GM19025 (cell line): ENCODE measurements around the gene F2R.
"Not testable (repeated sequence)": the region's sequence is repeated elsewhere in the genome, so short reads cannot be mapped to it uniquely, and the experiment has no call there.

Source experiments
- ATAC-seq: cut with Tn5 transposase; IDR thresholded peaks from one replicate; pipeline ENCODE4 v1.9.1; 2021; ENCODE audit warnings: mild to moderate bottlenecking, low read depth, moderate library complexity; ENCODE audit not compliant: unreplicated experiment

The F2R gene

DNA sequence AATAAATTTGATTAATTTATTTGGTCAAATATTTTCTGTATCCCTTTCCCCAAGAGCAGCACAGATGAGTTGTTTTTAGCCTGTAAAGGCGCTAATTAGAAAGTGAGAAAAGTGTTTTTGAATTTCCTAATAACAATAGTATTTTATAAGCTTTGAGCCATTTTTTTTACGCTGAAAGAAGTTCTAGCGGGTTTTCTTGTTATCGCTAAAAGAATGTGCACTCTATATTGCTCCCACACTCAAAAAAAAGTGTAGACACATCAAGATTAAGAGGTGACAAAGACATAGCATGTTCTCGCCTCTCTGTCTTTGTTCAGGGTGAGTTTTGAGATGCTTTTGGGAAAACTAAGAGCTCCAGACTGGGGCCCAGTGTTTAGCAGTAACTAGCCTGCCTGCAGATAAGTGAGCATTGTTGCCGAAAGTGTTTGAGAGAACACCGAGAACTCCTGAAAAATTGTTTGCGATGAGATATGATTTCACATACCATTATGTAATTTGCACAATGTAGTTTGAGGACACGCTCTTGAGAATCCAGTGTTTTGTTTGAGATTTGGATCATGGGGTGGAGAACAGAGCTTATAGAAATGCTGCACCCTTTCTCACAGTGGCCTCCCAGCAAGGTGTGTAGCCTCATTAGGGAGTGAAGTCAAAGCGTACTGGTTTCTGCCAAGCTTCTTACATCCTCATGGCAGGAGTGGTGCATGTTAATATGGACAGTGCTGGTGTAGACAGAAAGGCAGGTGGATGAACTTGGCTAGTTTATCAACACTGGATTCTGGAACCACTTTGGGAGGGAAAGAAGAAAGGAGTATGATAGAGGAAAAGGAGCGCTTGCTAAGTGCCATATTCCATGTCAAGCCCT is 1.5 kb downstream of the F2R start:
- no peak for ATAC-seq

DNA sequence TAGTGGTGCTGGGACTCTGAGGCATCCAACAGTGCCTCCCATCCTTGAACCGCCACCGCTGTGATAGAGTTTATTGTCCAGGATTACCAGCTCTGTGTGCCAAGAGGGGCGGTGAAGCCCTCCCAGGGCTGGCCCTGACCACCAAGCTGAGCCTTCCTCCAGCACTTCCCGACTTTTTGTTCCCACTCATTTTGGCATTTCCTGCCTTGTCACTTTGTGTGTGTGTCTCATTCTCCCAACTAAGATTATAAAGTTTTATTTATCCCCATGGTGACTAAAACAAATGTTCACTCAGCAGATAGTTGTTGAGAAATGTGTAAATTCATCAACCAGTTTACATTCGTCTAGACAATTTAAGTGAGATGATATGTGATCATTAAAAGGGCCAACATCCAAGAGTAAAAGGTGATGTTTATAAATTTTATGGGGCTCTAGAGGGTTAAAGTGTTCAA is 2.5 kb downstream of the F2R start:
- no peak for ATAC-seq

DNA sequence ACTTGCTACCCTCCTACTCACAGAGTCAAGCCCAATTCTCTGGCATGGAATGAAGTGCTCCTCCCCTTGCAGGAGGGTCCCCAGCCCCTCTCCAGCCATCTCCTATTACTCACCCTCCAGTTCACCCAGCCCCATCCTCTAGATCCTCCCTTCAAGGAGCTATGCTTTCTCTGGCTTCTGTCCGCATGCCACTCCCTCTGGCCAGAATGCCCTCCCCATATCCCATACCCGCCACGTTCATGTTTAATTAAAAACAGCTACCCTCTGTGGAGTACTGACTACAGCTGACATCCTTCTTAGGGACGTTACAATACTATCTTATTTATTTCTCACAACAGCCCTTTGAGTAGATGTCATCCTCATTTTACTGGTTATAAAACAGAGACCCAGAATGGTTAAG is 3.0 kb downstream of the F2R start:
- ATAC-seq = no peak

DNA sequence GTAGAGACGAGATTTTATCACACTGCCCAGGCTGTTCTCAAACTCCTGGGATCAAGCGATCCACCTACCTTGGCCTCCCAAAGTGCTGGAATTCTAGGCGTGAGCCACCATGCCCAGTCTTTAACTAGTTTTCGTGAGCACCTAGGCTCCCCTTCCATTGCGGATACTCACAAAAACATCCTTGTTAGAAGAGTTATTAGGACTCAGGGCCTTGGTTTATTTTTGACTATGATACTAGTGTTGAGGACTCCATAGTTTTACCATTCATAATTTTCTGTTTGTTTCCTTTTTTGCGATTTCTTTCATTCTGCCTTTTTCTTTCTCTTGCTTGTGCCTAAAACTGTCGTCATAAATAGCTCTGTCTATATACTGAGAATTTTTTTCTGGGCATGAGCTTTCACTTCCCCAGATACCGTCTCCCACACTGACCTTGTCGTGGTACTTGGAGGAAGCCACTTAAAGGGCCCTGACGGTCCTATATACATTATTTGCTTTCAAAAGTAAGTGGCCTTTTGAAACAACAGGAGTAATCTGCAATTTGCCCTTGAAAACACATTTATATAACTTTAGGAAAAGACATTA is 5.2 kb downstream of the F2R start:
- peak; percentile 88 for ATAC-seq

DNA sequence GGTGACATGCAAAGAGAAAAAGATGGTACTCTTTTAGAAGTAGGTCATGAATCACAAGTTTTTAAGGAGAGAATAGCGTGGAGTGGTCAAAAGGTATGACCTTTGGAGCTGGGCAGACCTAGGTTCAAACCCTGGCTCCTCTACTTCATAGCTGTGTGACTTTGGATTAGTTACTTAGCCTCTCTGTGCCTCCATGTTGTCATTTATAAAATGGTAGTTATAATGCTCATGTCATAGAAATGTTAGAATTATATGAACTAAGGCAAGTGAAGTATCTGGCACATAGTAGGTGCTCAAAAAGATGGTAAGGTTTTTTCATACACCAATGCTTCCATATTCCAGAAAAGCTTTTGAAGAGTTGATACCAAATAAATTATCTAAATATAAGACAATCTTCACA is 7.3 kb downstream of the F2R start:
- no peak for ATAC-seq

DNA sequence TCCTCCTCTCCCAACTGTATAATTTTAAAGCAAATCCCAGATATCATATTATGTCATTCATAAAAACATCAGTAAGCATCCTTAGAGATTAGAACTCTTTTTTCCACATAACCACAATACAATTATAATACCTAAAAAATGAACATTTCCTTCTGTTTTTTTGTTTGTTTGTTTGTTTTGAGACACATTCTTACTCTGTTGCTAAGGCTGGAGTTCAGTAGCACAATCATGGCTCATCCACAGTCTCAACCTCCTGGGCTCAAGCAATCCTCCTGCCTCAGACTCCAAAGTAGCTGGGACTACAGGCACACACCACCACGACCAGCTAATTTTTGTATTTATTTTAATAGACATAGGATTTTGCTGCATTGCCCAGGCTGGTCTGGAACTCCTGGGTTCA is 8.0 kb downstream of the F2R start:
- ATAC-seq = no peak

DNA sequence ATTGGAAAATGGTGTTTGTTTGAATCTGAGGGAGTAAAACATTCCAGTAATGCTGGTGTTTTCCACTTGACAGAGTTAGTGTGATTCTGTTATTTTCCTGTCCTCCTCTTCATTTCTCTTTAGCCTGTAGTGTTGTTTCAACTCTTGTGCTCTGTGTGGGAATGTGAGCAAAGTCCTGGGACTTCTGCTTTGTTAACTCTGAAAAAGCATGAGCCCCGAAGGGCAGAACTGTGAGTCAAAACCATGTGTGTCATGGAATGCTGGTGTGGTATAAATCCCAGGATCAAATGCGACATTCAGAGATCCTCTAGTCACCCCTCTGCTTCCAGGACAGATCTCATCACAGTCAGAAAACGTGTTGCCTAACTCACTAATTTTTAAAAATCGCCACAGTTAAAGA is 8.9 kb downstream of the F2R start:
- ATAC-seq = no peak

DNA sequence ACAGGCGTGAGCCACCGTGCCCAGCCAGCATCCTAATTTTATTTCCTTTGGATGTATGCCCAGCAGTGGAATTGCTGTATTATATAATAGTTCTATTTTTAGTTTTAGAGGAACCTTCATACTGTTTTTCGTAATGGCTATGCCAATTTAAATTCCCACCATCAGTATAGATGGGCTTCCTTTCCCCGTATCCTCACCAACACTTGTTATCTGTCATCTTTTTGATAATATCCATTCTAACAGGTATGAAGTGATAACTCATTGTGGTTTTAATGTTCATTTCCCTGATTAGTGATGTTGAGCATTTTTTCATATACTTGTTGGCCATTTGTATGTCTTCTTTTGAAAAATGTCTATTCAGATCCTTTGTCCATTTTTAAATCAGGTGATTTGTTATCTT is 13.0 kb downstream of the F2R start:
- ATAC-seq = no peak

DNA sequence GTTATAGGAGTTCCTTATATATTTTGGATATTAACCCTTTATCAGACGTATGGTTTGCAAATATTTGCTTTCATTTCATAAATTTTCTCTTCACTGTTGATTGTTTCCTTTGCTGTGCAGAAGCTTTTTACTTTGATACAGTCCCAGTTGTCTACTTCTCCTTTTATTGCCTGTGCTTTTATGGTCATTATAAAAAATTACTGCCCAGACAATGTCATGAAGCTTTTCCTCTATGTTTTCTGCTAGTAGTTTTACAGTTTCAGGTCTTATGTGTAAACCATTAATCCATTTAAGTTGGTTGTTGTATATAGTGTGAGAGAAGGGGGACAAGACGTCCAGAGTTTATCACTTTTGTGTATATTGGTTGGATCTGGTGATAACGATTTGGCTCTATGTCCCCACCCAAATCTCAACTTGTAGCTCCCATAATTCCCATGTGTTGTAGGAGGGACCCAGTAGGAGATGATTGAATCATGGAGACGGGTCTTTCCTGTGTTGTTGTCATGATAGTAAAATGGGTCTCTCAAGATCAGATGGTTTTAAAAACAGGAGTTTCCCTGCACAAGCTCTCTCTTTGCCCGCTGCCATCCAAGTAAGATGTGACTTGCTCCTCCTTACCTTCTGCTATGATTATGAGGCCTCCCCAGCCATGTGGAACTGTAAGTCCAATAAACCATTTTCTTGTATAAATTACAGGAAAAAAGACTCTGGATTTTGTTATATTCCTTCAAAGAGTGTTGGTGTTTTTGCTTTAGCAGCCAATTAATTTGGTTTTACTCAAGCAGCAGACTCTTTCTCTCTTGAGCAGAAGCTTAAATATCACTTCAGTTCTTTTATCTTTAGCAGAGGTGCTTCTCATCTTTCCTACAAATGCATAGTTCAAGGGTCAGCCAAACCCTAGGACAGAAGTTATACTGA is 13.7 kb downstream of the F2R start:
- no peak for ATAC-seq

DNA sequence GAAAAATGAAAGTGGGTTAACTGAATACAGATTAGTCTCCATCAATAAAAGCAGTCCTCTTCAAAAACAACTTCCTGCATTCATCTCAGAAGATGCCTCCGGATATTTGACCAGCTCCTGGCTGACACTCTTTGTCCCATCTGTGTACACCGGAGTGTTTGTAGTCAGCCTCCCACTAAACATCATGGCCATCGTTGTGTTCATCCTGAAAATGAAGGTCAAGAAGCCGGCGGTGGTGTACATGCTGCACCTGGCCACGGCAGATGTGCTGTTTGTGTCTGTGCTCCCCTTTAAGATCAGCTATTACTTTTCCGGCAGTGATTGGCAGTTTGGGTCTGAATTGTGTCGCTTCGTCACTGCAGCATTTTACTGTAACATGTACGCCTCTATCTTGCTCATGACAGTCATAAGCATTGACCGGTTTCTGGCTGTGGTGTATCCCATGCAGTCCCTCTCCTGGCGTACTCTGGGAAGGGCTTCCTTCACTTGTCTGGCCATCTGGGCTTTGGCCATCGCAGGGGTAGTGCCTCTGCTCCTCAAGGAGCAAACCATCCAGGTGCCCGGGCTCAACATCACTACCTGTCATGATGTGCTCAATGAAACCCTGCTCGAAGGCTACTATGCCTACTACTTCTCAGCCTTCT is 16.6 kb downstream of the F2R start:
- ATAC-seq = no peak

DNA sequence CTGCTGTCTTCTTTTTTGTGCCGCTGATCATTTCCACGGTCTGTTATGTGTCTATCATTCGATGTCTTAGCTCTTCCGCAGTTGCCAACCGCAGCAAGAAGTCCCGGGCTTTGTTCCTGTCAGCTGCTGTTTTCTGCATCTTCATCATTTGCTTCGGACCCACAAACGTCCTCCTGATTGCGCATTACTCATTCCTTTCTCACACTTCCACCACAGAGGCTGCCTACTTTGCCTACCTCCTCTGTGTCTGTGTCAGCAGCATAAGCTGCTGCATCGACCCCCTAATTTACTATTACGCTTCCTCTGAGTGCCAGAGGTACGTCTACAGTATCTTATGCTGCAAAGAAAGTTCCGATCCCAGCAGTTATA is 17.1 kb downstream of the F2R start:
- peak; percentile 82 for ATAC-seq

DNA sequence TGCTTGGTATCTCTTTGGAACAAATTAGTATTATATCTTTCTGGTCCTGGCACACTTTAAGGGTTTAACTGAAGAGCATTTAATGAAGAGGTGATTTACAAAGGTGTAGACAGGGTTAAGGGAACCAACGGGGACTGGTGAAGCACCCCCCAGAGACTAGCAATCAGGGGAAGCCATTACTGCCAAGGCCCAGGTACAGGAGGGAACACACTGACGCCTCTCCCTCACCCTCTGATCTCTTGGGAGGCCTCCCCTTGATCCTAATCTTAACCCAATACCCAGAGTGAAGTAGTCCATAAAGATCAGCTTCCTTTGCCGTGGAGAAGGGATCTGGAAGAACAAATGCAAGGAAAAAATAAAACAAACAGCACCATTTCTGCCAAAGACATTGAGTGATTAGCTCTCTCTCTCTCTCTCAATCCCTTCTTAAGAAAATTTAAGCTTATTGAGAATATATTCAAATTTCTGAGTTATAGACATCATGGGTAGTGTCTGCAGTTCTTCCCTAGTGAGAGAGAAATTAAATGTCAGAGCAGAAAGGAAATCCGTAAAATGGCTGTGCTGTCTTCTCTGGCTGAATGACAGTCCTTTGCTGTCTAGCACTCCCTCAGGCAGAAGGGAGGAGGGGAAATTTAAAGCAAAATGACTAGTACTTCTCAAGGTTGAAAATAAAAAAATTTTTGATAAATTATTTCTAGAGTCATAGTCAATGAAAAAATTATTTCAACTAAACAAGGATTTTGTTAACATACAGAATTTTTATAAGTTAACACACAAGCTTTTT is 20.0 kb downstream of the F2R start:
- ATAC-seq = no peak

DNA sequence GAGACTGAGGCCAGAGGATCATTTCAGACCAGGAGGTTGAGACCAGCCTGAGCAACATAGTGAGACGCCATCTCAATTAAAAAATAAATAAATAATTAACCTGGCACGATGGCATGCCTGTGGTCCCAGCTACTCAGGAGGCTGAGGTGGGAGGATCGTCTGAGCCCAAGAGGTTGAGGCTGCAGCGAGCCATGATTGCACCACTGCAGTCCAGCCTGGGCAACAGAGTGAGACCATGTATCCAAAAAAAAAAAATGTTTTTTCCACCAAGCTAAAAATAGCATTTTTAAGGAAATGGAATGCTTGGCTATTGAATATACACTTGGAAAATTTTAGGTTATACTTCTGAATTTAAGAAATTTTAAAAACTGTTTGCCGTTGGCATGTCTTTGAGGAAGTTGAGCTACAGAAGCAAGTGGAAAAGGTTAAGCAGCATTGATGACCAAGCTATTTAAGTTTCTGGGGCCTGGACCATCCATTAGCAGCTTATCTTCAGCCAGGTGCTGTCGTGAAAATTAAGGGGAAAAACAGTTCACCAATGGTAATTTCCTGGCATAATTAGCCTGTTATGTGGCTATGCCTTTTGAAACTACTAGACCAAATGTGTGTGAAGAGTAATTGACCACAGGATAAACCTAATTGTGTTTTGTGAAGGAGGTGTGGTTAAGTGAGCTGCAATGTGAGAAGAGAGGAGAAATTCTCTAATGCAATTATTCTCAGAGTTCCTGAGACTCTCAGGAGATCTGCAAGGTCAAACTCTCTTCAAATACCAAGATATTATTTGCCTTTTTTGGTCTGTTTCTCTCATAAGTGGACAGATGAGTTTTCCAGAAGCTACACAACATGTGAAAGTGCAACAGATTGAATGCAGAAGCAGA is 21.0 kb downstream of the F2R start:
- ATAC-seq = peak; percentile 23

DNA sequence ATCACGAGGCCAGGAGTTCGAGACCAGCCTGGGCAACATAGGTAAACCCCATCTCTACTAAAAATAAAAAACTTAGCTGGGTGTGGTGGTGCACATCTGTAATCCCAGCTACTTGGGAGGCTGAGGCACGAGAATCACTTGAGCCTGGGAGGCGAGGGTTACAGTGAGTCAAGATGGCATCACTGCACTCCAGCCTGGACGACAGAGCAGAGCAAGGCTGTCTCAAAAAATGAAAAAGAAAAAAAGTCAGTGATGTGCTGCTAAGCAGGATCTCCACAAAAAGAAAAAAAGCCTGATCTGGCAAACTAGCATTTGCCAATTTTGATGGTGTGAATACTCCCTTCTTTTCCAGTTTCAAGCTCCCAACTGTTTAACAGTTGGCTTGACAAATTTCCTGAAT is 21.9 kb downstream of the F2R start:
- no peak for ATAC-seq

DNA sequence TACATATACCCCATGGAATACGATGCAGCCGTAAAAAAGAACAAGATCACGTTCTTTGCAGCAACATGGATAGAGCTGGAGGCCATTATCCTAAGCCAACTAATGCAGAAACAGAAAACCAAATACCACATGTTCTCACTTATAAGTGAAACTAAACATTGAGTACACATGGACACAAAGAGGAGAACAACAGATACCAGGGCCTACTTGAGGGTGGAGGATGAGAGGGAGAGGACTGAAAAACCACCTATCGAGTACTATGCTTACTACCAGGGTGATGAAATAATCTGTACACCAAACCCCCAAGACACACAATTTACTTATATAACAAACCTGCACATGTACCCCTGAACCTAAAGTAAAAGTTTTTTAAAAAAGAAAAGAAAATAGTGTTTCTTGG is 25.6 kb downstream of the F2R start:
- not testable (repeated sequence) for ATAC-seq

DNA sequence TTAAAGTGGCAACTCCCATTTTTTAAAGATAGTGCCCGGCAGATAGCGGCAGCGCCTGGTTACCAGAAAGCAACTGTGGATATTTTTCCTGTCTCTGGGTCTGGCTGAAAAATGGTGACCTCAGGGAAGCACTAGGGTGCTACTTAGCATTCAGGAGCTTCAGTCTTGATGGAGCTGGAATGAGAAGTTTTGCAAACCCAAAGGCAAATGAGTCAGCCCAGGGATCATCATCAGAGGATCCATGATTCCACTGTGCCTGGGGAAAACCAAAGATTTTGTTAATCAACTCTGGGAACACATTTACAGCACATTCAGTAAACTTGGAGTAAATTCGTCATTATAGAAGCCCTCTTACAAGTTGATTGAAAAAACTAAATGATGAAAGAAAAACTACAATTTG is 26.7 kb downstream of the F2R start:
- no peak for ATAC-seq

DNA sequence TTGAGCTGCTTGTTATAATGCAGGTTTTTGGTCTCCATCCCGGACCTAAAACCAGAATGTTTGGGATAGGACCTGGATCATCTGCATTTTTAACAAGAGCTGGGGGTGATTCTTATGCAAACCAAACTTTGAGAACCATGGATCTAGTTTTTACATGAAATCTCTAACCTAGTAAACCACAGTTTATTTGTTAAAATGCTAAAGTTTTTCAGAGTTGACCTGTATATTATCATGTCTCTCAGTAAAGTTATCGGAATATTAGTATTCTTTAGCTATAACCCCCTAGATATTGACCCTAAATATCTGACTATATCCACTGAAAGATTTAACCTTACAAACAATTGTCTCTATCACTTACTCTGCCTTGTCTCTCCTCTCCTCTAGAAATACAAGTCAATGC is 28.7 kb downstream of the F2R start:
- ATAC-seq = no peak

DNA sequence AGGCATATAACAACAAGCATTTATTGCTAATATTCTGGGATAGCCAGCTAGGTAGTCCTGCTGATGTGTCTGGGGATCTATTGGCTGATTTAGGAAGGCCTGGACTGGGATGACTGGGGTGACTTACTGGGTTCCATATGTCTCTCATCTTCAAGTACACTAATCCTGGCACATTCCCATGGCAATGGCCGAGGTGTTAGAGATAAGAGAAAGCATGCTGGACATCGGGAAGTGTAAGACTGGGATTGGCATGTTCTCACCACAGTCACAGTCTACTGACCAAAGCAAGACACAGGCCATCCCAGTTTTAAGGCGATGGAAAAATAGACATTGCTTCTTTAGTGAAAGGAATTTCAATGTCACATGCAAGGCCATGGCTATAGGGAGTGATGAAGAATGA is 29.7 kb downstream of the F2R start:
- no peak for ATAC-seq

DNA sequence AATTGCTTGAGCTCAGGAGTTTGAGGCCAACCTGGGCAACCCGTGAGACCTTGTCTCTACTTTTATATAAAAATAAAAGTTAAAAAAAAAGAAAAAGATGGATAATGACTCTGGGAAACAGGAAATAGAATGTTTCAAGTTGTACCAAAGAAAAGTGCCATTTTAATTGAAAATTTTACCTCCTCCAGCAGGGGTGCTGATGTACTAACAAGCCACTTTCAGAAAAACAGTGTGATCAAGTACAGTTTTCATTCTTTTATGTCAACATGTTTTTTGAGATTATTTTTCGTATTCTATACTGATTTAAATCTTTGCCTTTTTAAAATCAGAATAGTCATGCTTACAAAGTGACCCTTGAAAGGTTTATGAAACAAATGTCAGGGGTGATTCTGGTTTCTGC is 30.8 kb downstream of the F2R start:
- no peak for ATAC-seq
